Measurements from ENCODE around the gene MEIS2. TPM values are rescaled to one million over a fixed set of nuclear protein-coding genes. Genes with fewer than 3 reads are reported as not detected.

MEIS2 gene
- total RNA-seq, 1 donor from 2014 or later, result 58.5 TPM

DNA sequence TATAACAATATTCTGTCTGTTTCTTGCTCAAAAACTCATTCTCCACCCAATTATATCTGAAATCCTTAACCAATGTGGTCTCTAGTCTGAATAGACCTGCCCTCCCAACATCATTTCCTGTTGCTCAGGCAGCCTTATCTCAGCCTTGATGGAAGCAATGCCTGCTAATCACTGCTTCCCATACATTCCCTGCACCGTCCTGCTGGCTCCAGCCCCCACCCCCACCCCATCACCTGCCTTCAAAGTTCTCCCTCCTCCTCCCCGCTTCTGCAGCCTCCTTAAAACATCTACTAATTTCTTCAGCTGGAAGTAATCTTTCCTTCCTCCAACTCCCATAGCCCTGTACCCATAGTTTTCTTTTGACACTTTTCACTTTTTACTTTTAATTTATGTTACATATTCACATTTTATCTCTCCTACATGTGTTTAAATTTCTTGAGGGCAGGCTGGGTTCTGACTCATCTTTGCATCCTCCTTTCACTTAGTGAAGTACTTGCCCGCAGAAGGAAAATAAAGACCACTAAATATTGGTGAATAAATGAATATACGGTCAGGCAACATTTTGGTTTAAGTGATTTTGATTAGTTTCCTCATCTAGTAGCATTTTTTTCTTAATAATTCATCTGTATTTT lies 98.2 kb downstream of the MEIS2 start:
- H3K27me3 Mint-ChIP-seq (ENCODE audit: low read depth), result no peaks in the 10 kb centered on the region
- peaks cover 12% of the 10 kb centered on the region for H3K36me3 Mint-ChIP-seq (ENCODE audit: low read depth)
- DNase-seq (ENCODE audit: low read depth, low spot score), result no peak

DNA sequence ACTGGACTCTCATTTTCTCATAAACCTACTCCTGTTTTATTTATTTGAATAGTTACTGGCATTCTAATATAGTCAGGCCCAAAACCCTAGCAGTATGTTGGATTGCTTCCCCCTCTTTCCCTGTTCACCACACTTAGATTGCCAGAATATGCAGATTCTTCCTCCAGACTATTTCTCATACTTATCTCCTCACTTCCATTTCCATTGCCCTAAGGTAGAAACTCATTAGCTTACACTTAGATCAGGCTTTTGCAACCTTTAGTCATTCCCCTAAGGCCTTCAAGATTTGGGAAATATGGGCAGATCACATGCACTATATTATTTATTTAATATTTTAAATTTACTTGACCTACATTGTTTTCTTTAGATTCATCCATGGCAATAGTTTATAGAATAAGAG lies 98.9 kb downstream of the MEIS2 start:
- H3K4me1 Mint-ChIP-seq, result peaks cover 27% of the 10 kb centered on the region
- no peak overlapping the region for H3K27ac Mint-ChIP-seq (ENCODE audit: unreplicated experiment)
- H3K4me3 Mint-ChIP-seq, result no peak overlapping the region
- no peak for TF ChIP-seq CTCF (conservative IDR thresholded peaks at IDR 0.05)
- H3K9me3 Mint-ChIP-seq, result peaks cover 5% of the 10 kb centered on the region
- no peaks in the 10 kb centered on the region for H3K27me3 Mint-ChIP-seq (ENCODE audit: low read depth)
- no peak for DNase-seq (ENCODE audit: low read depth, low spot score)
- peaks cover 12% of the 10 kb centered on the region for H3K36me3 Mint-ChIP-seq (ENCODE audit: low read depth)

More for the DNA sequence above, 98.2 kb downstream of the MEIS2 start:
- Mint-ChIP-seq H3K27ac (ENCODE audit: unreplicated experiment) (no peak overlapping the region), H3K4me3 (no peak overlapping the region), H3K9me3 (peaks cover 5% of the 10 kb centered on the region), H3K4me1 (peaks cover 20% of the 10 kb centered on the region)
- no peak for TF ChIP-seq CTCF (conservative IDR thresholded peaks at IDR 0.05)

- H3K27ac Mint-ChIP-seq (ENCODE audit: unreplicated experiment), result no peak overlapping the region
- H3K27me3 Mint-ChIP-seq (ENCODE audit: low read depth), result no peaks in the 10 kb centered on the region
- H3K36me3 Mint-ChIP-seq (ENCODE audit: low read depth), result peaks cover 10% of the 10 kb centered on the region
- H3K4me3 Mint-ChIP-seq, result no peak overlapping the region
- DNase-seq (ENCODE audit: low read depth, low spot score), result no peak
- TF ChIP-seq CTCF (conservative IDR thresholded peaks at IDR 0.05), result no peak
- H3K9me3 Mint-ChIP-seq, result peaks cover 5% of the 10 kb centered on the region
- H3K4me1 Mint-ChIP-seq, result peaks cover 29% of the 10 kb centered on the region
These were observed 100.6 kb downstream of the MEIS2 start for GRCh38 chr15:36999778-37000177.

GRCh38 chr15:36996538-36997181 lies 103.7 kb downstream of the MEIS2 start:
- Mint-ChIP-seq H3K27ac (ENCODE audit: unreplicated experiment) (no peak overlapping the region), H3K4me3 (no peak overlapping the region), H3K4me1 (peaks cover 25% of the 10 kb centered on the region), H3K27me3 (ENCODE audit: low read depth) (no peaks in the 10 kb centered on the region), H3K36me3 (ENCODE audit: low read depth) (peaks cover 9% of the 10 kb centered on the region), H3K9me3 (peaks cover 2% of the 10 kb centered on the region)
- TF ChIP-seq CTCF (conservative IDR thresholded peaks at IDR 0.05), result no peak
- no peak for DNase-seq (ENCODE audit: low read depth, low spot score)

- peak; percentile 15 for TF ChIP-seq CTCF (conservative IDR thresholded peaks at IDR 0.05)
- Mint-ChIP-seq H3K4me1 (peaks cover 25% of the 10 kb centered on the region), H3K27ac (ENCODE audit: unreplicated experiment) (no peak overlapping the region), H3K9me3 (peaks cover 2% of the 10 kb centered on the region), H3K4me3 (no peak overlapping the region), H3K36me3 (ENCODE audit: low read depth) (peaks cover 9% of the 10 kb centered on the region), H3K27me3 (ENCODE audit: low read depth) (no peaks in the 10 kb centered on the region)
- DNase-seq (ENCODE audit: low read depth, low spot score), result no peak
These were observed 104.2 kb downstream of the MEIS2 start for GRCh38 chr15:36996121-36996520.

All from neural crest cell (in vitro differentiated cells).